Uterus (tissue), 2 donors: ENCODE results near the gene FLT1.

ENCODE experiments used
- POLR2A ChIP-seq, 2 donors: fragments of 450-650 bp; IDR thresholded peaks; one replicate each; pipeline ENCODE4 v1.6.1; 2016; ENCODE audit warnings: antibody characterized with exemption in 2 of 2, mild to moderate bottlenecking in 1 of 2, moderate library complexity in 1 of 2
- TF ChIP-seq, protein P1 (sequence below), 4 experiments: fragments of 200-600 bp in 2 of 4; fragments of 450-650 bp in 2 of 4; sonication (generic) in 2 of 4; IDR thresholded peaks; one replicate each; pipeline ENCODE4 v1.5.1; 2016 to 2019; ENCODE audit warnings: antibody characterized with exemption in 4 of 4, mild to moderate bottlenecking in 2 of 4, moderate library complexity in 1 of 4

DNA sequence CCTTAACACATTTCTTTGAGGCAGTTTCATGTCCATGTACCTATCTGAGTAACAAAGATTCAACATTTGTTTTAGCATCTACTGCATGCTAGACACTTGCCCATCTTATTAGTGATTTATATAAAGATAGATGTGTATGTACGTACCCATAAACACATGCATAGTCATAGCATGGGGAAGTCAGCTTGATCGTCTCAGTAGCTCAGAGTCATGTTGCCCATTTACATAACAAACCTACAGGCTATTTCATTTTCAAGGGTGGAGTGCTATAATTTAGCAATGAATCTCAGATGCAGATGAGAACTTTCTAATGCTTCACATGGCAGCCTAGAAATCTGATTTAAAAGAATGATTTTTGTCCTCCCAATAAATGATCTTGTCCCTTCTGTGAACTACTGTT is 23.5 kb downstream of the FLT1 start:
- TF ChIP-seq, protein P1, sequence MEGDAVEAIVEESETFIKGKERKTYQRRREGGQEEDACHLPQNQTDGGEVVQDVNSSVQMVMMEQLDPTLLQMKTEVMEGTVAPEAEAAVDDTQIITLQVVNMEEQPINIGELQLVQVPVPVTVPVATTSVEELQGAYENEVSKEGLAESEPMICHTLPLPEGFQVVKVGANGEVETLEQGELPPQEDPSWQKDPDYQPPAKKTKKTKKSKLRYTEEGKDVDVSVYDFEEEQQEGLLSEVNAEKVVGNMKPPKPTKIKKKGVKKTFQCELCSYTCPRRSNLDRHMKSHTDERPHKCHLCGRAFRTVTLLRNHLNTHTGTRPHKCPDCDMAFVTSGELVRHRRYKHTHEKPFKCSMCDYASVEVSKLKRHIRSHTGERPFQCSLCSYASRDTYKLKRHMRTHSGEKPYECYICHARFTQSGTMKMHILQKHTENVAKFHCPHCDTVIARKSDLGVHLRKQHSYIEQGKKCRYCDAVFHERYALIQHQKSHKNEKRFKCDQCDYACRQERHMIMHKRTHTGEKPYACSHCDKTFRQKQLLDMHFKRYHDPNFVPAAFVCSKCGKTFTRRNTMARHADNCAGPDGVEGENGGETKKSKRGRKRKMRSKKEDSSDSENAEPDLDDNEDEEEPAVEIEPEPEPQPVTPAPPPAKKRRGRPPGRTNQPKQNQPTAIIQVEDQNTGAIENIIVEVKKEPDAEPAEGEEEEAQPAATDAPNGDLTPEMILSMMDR (IDR thresholded peaks at IDR 0.05): no peak
- no peak for TF ChIP-seq POLR2A (IDR thresholded peaks at IDR 0.05)
